ENCODE results near the gene AGBL1. TPM values are rescaled to one million over a fixed set of nuclear protein-coding genes. Genes with fewer than 3 reads are reported as not detected.

AGBL1 gene
- polyA plus RNA-seq, 1 experiment: not detected

DNA sequence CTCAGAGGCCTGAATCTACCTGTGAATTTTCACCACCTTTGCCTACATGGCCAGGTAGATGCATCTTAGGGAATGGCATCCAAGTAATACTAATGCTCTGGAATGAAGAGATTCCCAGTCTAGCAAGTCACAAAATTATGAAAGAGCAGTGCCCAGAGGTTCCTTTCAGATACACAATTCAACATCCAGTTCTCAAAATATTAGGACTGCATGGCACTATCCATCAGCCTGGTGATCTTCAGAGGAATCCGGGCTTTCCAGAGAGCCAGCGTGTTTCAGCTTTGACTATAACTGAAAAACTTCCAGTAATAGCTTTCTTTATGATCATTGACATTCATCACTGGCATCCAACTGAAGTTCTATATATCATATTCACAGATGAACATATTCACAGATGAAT lies 849.8 kb downstream of the AGBL1 start:
- Histone ChIP-seq H3K4me3 (ENCODE audit: low read depth, low read length) (no peak overlapping the region), H3K9me3 (ENCODE audit: control insufficient read depth, insufficient read depth, low read length) (no peaks in the 10 kb centered on the region), H3K27me3 (ENCODE audit: control insufficient read depth, insufficient read depth, low read length) (no peaks in the 10 kb centered on the region), H3K27ac (ENCODE audit: low read depth, low read length) (no peak overlapping the region)
- CTCF ChIA-PET: no interaction called here
- POLR2A ChIA-PET: no interaction called here
- TF ChIP-seq, protein P1, sequence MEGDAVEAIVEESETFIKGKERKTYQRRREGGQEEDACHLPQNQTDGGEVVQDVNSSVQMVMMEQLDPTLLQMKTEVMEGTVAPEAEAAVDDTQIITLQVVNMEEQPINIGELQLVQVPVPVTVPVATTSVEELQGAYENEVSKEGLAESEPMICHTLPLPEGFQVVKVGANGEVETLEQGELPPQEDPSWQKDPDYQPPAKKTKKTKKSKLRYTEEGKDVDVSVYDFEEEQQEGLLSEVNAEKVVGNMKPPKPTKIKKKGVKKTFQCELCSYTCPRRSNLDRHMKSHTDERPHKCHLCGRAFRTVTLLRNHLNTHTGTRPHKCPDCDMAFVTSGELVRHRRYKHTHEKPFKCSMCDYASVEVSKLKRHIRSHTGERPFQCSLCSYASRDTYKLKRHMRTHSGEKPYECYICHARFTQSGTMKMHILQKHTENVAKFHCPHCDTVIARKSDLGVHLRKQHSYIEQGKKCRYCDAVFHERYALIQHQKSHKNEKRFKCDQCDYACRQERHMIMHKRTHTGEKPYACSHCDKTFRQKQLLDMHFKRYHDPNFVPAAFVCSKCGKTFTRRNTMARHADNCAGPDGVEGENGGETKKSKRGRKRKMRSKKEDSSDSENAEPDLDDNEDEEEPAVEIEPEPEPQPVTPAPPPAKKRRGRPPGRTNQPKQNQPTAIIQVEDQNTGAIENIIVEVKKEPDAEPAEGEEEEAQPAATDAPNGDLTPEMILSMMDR (IDR thresholded peaks at IDR 0.05; ENCODE audit: low read depth, low read length): no peak
- no peak for DNase-seq (ENCODE audit: low read depth, low spot score)

DNA sequence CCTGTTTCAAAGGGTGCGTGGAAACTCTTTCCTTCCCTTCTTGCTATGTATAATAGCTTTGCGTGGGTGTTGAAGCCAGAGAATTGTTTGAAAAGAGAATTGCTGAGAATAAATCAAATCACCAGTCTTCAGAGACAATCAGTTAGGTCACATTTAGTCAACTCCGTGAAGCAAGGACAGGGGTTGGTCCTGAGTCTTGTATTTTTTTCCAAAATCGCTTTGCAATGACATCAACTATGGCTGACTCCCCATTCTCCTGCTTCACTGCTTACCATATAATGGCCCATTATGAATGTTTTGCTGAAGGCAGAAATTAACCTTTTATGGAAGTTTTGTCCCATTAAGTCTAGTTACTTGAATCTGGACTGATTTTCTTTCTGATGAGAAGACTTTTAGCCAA lies 852.8 kb downstream of the AGBL1 start:
- ChIA-PET CTCF (no interaction called here), POLR2A (no interaction called here)
- Histone ChIP-seq H3K9me3 (ENCODE audit: control insufficient read depth, insufficient read depth, low read length) (peaks cover 3% of the 10 kb centered on the region; the same call in 1 of the 2 replicates), H3K4me3 (ENCODE audit: low read depth, low read length) (no peak overlapping the region), H3K27me3 (ENCODE audit: control insufficient read depth, insufficient read depth, low read length) (no peaks in the 10 kb centered on the region), H3K27ac (ENCODE audit: low read depth, low read length) (no peak overlapping the region)
- DNase-seq (ENCODE audit: low read depth, low spot score): no peak
- TF ChIP-seq, protein P1 (IDR thresholded peaks at IDR 0.05; ENCODE audit: low read depth, low read length): no peak

DNA sequence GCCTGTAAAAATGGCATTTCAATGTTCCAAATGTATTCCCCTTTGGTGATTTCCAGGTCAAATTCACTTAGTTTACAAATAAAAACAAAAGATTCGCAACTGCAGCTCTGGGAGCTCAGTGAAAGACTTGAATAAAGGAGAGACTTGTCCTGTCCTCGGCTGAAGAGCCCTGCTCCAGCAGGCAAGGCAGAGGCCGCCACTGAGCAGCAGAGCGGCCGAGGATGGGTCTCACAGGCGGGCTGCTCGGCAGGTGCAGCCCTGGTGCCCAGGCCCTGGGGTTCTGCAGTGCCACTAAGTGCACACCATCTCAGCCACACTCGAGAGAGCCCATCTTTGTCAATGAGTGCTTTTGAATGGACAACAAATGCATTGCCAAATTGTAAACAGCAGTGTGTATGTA lies 856.2 kb downstream of the AGBL1 start:
- no peak overlapping the region for H3K4me3 ChIP-seq (ENCODE audit: low read depth, low read length)
- no peak for DNase-seq (ENCODE audit: low read depth, low spot score)
- ChIA-PET POLR2A (no interaction called here), CTCF (no interaction called here)
- no peak overlapping the region for H3K27ac ChIP-seq (ENCODE audit: low read depth, low read length)
- TF ChIP-seq, protein P1 (IDR thresholded peaks at IDR 0.05; ENCODE audit: low read depth, low read length): no peak
- H3K27me3 ChIP-seq (ENCODE audit: control insufficient read depth, insufficient read depth, low read length): no peaks in the 10 kb centered on the region
- peaks cover 3% of the 10 kb centered on the region; the same call in 1 of the 2 replicates for H3K9me3 ChIP-seq (ENCODE audit: control insufficient read depth, insufficient read depth, low read length)

DNA sequence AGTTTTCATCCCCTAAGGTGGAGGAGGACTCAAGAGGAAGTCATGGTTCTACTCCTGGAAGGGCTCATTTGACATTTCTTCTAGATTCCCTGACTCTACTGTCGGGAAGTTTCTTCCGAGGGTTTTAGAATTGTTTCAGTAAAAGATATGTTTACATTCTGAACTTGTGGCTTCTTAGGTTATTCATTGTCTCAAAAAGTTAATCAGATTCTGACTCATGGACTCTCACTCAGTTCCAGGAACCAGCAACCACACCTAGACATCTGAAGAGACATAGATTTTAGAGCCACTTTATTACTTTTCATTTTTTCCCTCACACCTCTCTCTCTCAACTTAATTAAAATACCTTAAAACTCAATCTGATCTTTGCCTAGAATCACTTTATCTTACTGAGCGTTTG lies 862.6 kb downstream of the AGBL1 start:
- POLR2A ChIA-PET: no interaction called here
- Histone ChIP-seq H3K9me3 (ENCODE audit: control insufficient read depth, insufficient read depth, low read length) (no peaks in the 10 kb centered on the region), H3K27me3 (ENCODE audit: control insufficient read depth, insufficient read depth, low read length) (no peaks in the 10 kb centered on the region), H3K4me3 (ENCODE audit: low read depth, low read length) (no peak overlapping the region), H3K27ac (ENCODE audit: low read depth, low read length) (no peak overlapping the region)
- TF ChIP-seq, protein P1 (IDR thresholded peaks at IDR 0.05; ENCODE audit: low read depth, low read length): no peak
- DNase-seq (ENCODE audit: low read depth, low spot score): no peak
- CTCF ChIA-PET: no interaction called here

DNA sequence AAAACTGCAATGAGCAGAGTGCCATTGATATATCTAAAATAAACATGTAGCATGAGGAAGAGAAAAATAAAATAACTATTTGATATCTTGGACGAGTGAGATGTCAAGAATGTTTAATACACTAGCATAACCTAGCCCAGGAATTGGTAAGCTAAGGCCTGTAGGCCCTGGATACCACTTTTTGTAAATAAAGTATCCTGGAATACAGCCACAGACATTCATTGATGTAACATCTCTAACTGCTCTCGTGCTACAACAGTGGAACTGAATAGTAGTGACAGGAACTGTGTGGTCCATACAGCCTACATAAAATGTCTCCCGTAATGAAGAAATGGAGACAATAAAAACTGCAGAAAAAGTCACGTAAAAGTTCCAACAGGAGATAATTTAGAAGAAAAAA lies 869.0 kb downstream of the AGBL1 start:
- H3K27ac ChIP-seq (ENCODE audit: low read depth, low read length): no peak overlapping the region
- ChIA-PET POLR2A (no interaction called here), CTCF (no interaction called here)
- no peaks in the 10 kb centered on the region for H3K9me3 ChIP-seq (ENCODE audit: control insufficient read depth, insufficient read depth, low read length)
- no peaks in the 10 kb centered on the region for H3K27me3 ChIP-seq (ENCODE audit: control insufficient read depth, insufficient read depth, low read length)
- no peak overlapping the region for H3K4me3 ChIP-seq (ENCODE audit: low read depth, low read length)
- DNase-seq (ENCODE audit: low read depth, low spot score): no peak
- TF ChIP-seq, protein P1 (IDR thresholded peaks at IDR 0.05; ENCODE audit: low read depth, low read length): no peak
